ENCODE data around the gene IQCF5. TPM values are rescaled to one million over a fixed set of nuclear protein-coding genes. Genes with fewer than 3 reads are reported as not detected.

The IQCF5 gene
- total RNA-seq, 1 experiment from 2014 or later: not detected

- no peak for ATAC-seq
- CTCF ChIA-PET: no interaction called here
Measured at GRCh38 chr3:51888463-51889105, 13.2 kb upstream of the IQCF5 start.

More at GRCh38 chr3:51888463-51889105, 13.2 kb upstream of the IQCF5 start:
- Histone ChIP-seq H3K36me3 (ENCODE audit: control insufficient read depth in 1 of 2, insufficient read depth in 2 of 2, low read length in 2 of 2) (no peaks in the 10 kb centered on the region), H4K20me1 (ENCODE audit: insufficient read depth) (no peaks in the 10 kb centered on the region), H3K79me2 (ENCODE audit: insufficient read depth, low read length) (no peaks in the 10 kb centered on the region), H3K27me3 (ENCODE audit: insufficient read depth, low read length) (no peaks in the 10 kb centered on the region), H2AFZ (ENCODE audit: low read depth, low read length, poor library complexity, severe bottlenecking) (no peak overlapping the region), H3K27ac (ENCODE audit: low read depth, low read length) (no peak overlapping the region), H3K9ac (ENCODE audit: low read length) (no peak overlapping the region), H3K9me2 (ENCODE audit: insufficient read depth) (no peaks in the 10 kb centered on the region), H3K4me1 (ENCODE audit: control insufficient read depth in 1 of 2, insufficient read depth in 2 of 2, low read length in 2 of 2) (peaks cover 9 to 14% of the 10 kb centered on the region in 2 experiments), H3K4me3 (replicated peaks in 1 of 2; ENCODE audit: low read depth in 1 of 2, low read length in 2 of 2) (no peak overlapping the region), H3K9me3 (ENCODE audit: control insufficient read depth in 1 of 2, insufficient read depth in 1 of 2, low read depth in 1 of 2, low read length in 2 of 2) (no peaks in the 10 kb centered on the region), H3K4me2 (ENCODE audit: low read length) (no peak overlapping the region)
- ChIA-PET POLR2A (interaction anchor here (1.0 kb wide), 1 partner anchor 9 kb away, joined by 5 read pairs; no protein-coding TSS in a partner anchor), RAD21 (ENCODE audit: low non-redundant PET in 1 of 2, low total read pairs in 2 of 2, uncharacterized antibody in 2 of 2, unreplicated experiment in 2 of 2) (no interaction called here)
- no peak for TF ChIP-seq YY1 (IDR thresholded peaks at IDR 0.05; ENCODE audit: extremely low read depth, insufficient replicate concordance, low read depth, low read length)
- no peak for TF ChIP-seq JUND (IDR thresholded peaks at IDR 0.05)
- no peak for TF ChIP-seq RAD21 (IDR thresholded peaks at IDR 0.05; ENCODE audit: low read depth)
- no peak for TF ChIP-seq ZNF274 (IDR thresholded peaks at IDR 0.05; ENCODE audit: low read depth, low read length)
- no peak for TF ChIP-seq CBX3 (IDR thresholded peaks at IDR 0.05; ENCODE audit: low read depth)
- TF ChIP-seq SIN3A (IDR thresholded peaks at IDR 0.05; ENCODE audit: low read depth): no peak
- no peak for TF ChIP-seq REST (IDR thresholded peaks at IDR 0.05; ENCODE audit: low read depth)
- no peak for TF ChIP-seq POLR2AphosphoS5 (IDR thresholded peaks at IDR 0.05; ENCODE audit: low read depth, low read length)
- DNase-seq (ENCODE audit: low read depth, low spot score): no peak
- no TSS peak for BruUV-seq (replicated peaks)
- intact Hi-C loops (cut with micrococcal nuclease): no loop called here
